Globus pallidus (tissue), 1 donor: ENCODE data around the gene WAPL.
A peak's percentile ranks its signal among the peaks of the same experiment; 100 is the strongest.
"Not testable (repeated sequence)": the region's sequence is repeated elsewhere in the genome, so short reads cannot be mapped to it uniquely, and the experiment has no call there.

ENCODE experiments used
- DNase-seq: peaks from one replicate; pipeline ENCODE4 v3.0.0-alpha.2; 2015; ENCODE audit warnings: low spot score

Gene WAPL

DNA sequence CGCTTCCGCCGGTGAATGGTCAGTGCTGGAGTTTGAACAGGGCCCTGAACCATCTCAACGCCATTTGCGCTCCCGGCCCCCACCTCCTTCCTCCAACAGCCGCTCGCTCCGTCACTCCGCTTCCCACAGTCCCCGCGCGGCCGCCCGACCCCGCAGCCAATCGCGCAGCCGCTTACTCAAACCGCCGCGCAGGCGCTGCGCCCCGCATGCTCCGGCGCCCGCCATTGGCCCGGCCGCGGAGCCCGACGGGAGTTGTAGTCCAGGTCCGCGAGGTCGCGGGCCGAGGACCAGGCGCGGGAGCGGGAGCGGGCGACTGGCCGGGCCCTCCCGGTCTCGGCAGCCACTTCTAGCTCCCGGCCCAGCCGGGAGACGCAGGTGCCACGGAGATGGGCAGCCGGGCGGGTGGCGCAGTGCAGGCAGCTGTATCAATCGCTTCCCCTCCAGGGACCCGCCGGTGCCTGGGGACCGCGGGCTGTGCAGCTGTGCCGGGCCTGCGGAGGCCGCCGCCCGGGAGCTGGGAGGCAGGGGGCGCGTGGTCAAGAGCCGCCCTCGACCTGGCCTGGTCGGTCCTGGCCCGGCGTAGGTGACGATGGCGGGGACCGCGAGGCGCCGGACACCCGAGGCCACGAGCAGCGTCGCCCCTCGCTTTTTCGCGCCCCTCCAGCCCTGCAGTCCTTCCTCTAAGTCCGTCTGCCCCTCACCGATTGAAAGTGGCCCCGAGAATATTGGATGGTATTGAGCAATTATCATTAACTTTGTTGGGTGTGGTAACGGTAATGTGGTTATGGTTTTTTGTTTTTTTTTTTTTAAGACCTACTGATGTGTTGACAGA lies at the start of gene WAPL:
TSS of gene WAPL (minus strand) at position 115 of the 832 bp plus-strand sequence. CDS start 3,723 bp downstream, outside the sequence.
- DNase-seq: peak; percentile 95

- no peak for DNase-seq
Observed at GRCh38 chr10:86569335-86569734, 47.7 kb upstream of the WAPL start.

DNA sequence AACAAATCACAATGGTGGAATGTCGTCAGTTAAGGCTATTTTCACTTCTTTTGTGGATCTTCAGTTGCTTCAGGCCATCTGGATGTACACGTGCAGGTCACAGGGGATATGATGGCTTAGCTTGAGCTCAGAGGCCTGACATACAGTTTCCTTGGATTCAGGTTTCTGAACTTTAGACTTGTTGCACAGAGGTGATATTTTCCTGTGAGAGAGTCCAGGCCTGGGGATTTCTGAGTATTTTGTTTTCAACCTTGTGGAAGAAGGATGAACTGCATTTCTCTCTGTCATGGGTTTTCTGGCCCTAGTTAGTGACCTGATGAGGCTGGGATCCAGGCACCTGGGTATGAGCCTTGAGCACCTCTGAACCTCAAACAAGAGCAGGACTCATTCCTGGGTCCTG lies 44.9 kb upstream of the WAPL start:
- DNase-seq: not testable (repeated sequence)

DNA sequence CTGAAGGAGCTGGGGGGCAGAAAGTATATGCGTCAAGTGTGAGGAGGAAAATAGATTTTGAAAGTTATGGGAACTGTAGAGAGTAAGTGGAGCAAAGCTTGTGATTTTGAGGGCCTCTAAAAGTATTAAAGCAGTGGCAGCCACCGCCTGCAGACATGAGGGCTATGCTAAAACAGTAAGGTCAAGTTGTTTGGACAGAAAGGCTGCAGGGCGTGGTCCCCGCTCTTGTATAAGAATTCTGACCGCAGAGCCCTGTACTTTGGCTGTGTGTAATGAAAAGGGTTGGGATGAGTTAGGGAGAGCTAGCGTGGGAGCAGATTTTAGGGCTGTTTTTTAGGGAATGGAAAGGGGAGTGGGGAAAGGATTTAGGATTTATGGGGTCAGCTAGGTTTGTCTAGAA lies 41.7 kb upstream of the WAPL start:
- DNase-seq: not testable (repeated sequence)

DNA sequence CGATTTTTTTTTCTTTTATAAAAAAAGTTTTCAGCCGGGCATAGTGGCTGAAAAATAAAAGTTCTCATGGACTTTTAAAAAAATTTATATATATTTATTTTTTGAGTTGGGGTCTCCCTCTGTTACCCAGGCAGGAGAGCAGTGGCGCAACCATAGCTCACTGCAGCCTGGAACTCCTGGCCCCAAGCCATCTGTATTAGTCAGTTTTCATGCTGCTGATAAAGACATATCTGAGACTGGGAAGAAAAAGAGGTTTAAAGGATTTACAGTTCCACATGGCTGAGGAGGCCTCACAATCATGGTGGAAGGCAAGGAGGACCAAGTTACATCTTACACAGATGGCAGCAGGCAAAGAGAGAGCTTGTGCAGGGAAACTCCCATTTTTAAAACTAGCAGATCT lies 37.1 kb upstream of the WAPL start:
- not testable (repeated sequence) for DNase-seq

GRCh38 chr10:86556933-86557649 lies 35.5 kb upstream of the WAPL start:
- no peak for DNase-seq

GRCh38 chr10:86556532-86556931 lies 34.9 kb upstream of the WAPL start:
- DNase-seq: no peak

DNA sequence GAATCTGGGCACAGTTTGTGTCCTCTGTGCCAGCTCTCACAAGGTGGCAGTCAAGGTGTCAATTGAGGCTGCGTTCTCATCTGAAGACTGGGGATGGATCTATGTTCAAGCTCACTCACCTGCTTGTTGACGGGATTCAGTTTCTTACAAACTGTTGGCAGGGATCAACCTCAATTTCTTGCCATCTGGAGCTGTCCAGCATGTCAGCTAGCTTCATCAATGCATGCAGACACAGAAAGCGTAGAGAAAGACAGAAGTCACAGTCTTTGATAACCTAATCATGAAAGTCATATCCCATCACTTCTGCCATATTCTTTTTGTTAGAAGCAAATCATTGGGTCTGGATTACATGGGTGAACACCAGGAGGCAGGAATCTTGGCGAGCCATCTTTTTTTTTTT lies 32.0 kb upstream of the WAPL start:
- DNase-seq: no peak

DNA sequence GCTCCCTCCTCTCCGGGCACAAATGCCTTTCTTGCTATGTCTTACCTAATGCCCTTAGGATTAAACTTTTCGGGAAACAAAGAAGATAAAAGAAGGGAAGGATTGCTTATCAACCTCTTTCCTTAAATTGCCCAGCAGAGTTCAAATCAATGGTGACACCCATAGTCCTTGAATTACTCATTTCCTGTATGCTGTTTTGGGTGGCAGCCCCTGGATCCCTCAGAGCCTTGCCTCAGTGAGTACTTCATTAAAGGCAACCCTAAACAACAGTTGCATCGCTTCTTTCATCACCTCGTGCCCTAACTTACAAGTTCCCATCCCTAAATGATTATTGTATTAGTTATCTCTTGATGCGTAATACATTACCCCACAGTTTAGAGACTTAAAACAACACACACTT lies 31.6 kb upstream of the WAPL start:
- DNase-seq: no peak

DNA sequence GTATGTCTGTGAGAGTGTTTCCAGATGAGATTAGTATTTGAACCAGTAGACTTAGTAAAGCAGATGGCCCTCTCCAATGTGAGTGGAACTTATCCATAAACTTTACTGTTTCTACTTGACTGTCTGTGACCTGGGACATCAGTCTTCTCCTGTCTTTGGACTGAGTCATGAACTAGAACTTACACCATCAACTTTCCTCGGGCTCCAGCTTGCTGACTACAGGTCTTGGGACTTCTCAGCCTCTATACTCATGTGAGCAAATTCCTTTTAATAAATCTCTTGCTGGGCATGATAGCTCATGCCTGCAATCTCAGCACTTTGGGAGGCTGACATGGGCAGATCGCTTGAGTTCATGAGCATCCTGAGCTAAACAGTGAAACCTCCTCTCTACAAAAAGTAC lies 25.7 kb upstream of the WAPL start:
- no peak for DNase-seq

GRCh38 chr10:86545101-86545500 lies 23.5 kb upstream of the WAPL start:
- no peak for DNase-seq

GRCh38 chr10:86540016-86540415 lies 18.4 kb upstream of the WAPL start:
- DNase-seq: no peak

- no peak for DNase-seq
Observed at GRCh38 chr10:86538547-86538946, 17.0 kb upstream of the WAPL start.

DNA sequence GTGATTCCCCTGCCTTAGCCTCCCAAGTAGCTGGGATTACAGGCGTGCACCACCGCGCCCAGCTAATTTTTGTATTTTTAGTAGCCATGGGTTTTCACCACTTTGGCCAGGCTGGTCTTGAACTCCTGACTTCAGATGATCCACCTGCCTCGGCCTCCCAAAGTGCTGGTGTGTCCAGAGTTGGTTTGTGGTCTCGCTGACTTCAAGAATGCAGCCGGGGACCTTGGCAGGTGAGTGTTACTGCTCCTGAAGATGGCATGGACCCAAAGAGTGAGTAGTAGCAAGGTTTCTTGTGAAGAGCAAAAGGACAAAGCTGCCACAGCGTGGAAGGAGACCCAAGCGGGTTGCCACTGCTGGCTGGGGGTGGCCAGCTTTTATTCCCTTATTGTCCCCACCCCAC lies 16.4 kb upstream of the WAPL start:
- DNase-seq: not testable (repeated sequence)

DNA sequence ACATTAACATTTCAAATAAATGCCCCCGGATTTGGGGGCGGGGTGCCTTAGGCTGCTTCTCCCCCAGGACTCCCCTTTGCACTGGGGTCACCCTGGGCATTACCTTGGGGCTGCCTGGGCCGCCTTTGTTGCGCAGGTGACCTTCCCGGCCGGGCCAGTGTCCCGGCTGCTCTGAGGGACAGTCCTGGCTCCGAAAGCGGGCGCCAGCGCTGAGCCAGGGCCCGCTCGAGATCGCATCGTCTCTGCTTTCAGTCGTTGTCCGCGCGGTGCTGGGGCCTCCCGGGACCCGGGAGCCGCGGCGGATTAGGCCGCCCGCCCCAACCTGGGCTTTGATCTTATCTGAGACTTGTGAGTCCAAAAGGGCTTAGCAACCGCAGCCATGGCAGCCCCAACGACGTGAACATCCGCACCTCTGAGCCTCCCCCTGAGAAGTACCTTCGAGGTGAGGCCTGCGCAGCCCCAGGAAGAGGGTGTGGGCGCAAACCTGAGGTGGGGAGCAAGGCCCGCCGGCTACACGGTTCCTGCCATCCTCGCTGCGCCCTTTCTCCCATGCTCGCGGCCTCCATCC lies 14.8 kb upstream of the WAPL start:
- no peak for DNase-seq

DNA sequence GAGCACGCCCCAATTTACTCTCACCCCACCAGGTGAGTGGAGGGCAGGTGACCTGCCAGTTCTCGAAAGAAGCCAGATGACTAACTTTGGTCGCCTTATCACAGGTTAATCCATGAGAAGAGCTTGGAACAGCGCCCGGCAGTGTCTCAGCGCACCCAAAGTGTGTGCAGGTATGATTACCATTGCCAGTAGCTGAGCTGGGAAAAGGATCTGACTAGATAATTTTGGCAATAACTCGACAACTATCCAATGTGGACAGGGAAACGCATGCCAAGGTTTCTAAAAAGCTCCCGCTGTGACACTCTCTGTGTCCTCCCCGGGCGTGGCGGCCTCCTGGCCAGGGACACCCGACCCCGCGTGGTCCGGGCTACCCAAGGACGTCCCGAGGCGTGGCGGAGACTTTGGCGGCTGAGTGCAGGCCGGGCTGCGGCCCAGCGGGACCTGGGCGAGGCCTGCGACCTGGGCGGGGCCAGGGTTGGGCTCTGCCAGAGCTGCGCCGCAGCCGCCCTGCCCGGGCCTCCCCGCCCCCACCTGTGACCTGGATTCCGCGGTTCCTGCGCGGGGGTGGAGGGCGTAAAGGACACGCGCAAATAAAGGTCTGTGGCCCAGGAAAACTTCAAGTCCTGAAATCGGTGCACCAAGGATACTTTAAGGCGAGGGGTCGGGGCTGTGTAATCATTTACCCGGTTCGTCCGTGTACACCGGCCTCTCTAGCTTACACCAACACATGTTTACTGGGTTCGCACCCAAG lies 13.7 kb upstream of the WAPL start:
- peak; percentile 19 for DNase-seq

DNA sequence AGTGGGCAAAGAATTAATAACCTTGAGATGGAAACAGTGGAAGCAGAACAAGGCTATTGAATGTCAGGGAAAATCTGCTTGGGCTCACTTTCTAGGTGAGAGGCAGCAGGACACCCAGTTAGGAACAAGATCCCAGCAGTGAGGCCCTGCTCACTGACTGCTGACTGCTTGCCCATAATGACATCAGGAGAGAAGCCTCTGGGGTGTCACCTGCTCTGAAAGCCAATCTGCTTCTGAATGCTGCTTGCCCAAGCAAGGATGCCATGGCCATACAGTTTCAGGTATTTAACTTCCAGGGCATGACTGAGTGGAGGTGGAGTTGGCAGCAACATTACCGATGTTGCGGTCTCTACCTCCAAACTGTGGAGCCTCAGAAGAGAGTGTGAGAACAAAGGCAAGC lies 11.7 kb upstream of the WAPL start:
- DNase-seq: no peak

DNA sequence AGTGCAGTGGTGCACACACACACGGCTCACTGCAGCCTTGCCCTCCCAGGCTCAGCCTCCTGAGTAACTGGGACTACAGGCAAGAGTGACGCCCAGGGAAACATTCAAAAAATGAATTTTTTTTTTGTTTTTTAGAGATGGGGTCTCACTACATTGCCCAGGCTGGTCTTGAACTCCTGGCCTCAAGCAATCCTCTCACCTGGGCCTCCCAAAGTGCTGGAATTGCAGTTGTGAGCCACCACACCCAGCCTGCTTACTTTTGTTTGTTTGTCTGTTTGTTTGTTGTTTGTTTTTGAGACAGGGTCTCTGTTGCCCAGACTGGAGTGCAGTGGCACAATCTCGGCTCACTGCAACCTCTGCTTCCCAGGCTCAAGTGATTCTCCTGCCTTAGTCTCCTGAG lies 7.1 kb upstream of the WAPL start:
- not testable (repeated sequence) for DNase-seq

GRCh38 chr10:86526606-86527005 lies 5.0 kb upstream of the WAPL start:
- DNase-seq: no peak

DNA sequence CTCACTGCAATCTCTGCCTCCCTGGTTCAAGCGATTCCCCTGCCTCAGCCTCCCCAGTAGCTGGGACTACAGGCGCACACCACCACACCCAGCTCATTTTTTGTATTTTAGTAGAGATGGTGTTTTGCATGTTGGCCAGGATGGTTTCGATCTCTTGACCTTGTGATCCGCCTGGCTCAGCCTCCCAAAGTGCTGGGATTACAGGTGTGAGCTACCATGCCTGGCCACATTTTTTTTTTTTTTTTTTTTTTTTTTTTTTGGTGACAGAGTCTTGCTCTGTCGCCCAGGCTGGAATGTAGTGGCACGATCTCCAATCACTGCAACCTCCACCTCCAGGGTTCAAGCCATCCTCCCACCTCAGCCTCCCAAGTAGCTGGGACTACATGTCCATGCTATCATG lies 4.1 kb upstream of the WAPL start:
- DNase-seq: not testable (repeated sequence)

- DNase-seq: no peak
Observed at GRCh38 chr10:86524225-86524962, 2.8 kb upstream of the WAPL start.

GRCh38 chr10:86523348-86523747 lies 1.8 kb upstream of the WAPL start:
- DNase-seq: peak; percentile 45
